Stimulated activated CD4-positive, alpha-beta T cell treated with anti-CD3 and anti-CD28 coated beads, Interleukin-1b, Interleukin-23, amount 100 ng/mL, for 1 hour (primary cell): ENCODE data around the gene MGLL.

Source experiments
- DNase-seq, 2 donors: peaks; one replicate each; pipeline ENCODE4 v3.0.0-alpha.2; 2020; ENCODE audit warnings: low read depth in 2 of 2

The MGLL gene

DNA sequence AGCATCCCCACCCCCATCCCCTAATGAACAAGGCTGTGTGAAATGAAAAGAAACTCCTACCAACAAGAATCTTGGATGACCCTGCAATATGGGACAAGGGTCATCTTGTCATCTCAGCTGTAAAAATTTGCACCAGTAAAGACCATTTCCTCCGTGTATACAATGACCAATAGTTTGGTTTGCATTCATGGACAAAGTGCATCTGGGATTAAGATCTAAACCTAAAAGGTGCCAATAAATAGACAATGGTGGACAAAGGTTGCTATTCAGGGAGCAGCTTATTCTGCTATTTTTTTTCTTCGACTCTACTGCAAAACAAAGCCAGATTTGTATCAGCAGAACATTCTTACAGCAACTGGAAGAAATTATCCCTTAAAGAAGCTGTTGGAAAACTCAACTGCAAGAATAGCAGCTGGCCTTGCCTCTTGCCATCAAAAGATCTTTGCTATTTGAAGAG is 8.0 kb downstream of the MGLL start:
- DNase-seq: no peak

DNA sequence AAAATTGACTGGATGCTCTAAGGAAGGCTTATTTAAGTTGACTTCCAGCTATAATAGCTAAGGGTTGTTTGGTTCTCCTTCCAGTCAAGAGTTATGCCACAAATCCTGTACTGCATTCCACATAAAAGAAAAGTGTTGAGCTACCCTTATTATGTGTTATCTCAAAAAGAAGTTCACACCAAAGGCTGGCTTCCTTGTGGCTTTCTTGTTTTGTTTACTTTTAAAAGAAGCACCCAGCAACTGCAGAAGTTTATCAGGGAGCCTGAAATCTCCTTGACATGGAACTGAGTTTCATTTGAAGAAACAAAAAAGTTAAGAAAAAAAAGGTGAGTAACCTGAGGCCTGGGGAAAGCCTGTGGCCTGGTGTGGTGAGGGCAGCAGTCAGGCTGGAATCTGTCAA is 10.2 kb downstream of the MGLL start:
- DNase-seq: no peak

DNA sequence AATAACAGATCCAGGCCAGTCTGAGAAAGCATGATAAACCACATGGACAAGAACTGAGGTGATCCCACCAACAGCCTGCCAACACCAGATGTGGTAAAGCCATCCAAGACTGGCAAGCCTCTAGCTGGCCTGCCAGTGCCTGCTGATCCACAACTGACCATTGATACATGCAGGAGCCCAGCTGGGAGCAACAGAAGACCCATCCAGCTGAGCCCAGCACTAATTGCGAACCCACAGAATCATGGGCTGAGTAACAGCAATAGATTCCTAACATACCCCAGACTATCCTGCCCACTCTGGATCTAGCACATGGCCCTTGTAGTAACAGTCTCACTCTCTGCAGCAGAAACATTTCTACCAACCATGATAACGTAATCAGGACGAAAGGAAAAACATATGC is 10.6 kb downstream of the MGLL start:
- no peak for DNase-seq

DNA sequence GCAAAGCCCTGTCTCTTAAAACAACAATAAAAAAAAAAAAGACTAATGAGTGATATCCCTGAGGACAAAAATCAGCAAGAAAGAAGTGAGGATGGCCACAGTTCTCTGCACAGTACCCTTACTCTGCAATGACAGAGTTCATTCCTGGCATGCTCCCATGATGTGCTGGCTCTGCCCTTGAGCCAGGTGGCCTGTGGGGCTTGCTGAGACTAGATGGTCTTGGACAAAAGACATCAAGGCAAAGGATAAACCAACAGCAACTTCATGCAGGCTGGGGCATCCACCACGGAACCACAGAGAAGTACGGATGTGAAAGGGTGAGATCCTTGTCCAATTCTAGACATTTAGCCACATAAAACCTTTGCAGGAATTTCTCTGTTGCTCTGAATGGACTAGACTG is 12.7 kb downstream of the MGLL start:
- DNase-seq: no peak

DNA sequence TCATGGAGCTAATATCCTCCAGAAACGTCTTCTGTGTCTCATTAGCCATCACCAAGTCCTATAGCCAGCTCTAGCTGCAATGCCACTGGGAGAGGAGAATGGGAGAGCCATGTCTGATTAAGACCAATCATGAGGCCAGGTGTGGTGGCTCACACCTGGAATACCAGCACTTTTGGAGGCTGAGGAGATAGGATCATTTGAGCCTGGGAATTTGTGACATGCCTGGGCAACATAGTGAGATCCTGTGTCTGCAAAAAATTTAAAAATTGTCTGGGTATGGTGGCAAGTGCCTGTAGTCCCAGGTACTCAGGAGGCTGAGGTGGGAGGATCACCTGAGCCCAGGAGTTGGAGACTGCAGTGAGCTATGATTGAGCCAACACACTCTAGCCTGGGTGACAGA is 13.1 kb downstream of the MGLL start:
- no peak for DNase-seq

DNA sequence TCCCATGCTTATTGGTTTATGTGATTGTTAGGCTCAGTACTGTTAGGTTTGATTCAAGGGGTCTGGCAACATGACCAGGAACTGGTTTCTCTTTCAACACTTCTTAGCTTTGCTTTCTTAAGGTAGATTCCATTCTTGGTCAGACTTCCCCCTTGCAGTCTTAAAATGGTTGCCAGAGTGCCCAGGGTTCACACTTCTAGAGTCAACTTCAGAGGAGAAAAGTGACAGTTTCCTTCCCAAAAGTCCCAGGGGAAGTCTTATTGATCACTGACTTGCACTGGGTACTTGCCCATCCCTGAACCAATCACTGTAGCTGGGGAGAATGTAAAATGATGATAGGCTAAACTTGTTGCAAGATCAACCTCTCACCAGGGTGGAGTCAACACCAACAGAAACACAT is 14.1 kb downstream of the MGLL start:
- no peak for DNase-seq

DNA sequence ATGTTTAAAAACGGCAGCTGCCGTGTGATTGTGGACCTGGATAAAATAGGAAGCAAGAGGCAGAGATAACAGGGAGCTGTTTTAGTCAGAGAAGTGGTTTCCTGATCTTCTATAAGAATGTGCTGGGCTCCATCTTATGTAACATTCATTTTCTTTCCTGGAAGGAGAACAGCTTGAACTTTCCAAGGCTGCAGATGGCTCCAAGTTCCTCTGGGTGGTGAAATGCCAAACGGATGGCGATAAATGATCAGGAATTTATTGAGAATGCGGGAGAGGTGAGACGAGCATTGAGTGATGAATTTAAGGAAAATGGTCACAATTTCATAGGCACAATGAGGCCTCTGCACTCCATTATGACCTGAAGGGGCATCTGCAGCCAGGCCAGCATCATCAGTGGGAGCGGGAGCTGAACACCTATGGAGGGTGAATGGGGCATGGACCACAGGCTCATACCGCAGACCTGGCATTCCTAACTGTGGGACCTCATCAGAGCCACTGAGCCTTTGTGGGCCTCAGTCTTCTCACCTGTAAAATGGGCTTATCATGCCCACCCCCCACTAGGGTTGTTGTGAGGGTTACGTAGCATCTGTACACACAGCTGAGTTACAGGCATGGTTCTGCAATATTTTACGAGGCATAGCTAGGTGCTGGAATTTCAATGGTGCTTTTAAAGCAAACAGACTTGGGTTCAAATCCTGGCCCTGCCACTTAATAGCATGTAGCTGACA is 17.1 kb downstream of the MGLL start:
- no peak for DNase-seq

DNA sequence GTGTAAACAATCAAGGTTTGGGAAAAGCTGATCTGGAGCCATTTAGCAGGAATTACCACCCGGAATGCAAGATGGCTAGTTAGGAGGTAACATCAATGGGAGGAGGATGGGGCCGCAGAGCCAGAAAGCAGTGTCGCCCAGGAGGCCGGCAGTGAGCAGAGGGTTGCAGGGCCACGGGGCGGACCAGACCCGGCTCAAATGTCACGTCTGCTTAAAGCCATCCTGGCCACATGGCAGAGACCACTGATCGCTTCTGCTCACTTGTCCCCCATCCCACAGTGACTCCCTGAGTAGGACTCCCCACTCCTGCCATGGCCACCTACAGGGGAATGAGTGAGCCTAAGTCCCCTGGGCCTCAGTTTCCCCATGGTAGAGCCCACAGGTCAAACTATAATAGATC is 18.2 kb downstream of the MGLL start:
- DNase-seq: no peak

DNA sequence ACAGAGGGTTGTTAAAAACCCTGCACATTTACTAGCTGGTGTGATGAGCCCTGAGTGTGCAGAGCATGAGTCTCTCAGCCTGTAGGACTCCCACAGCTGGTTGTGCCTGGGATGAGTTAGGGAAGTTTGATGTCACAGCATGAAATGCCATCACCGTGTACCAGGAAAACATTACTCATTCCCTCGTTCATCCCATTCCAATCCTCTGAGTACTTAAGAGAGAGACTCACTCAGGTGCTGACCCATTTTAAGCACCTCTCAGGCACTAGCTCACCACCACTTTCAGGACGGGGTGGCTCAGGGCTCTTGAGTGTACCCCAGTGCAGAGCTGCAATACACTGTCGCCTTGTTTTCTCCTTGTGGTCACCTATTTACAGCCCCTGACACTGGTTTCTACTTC is 18.7 kb downstream of the MGLL start:
- no peak for DNase-seq

DNA sequence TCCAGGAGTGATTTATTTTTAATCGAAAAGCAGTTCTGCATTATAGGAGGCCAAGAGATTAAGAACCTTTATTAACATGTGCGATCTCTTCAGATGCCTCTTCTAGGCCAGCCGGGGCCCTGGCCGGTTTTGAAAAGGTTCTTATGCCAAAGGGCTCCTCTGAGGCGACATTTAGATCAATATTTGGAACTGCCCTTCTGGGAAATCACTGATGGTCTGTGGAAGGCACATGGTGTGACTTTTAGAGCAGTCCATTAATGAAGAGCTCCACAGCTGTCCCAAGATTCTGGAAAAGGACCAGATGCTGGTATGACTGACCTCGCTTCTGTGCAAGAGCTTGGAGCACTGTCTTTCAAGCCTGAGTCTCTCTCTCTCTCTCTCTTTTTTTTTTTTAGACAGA is 19.7 kb downstream of the MGLL start:
- DNase-seq: no peak

DNA sequence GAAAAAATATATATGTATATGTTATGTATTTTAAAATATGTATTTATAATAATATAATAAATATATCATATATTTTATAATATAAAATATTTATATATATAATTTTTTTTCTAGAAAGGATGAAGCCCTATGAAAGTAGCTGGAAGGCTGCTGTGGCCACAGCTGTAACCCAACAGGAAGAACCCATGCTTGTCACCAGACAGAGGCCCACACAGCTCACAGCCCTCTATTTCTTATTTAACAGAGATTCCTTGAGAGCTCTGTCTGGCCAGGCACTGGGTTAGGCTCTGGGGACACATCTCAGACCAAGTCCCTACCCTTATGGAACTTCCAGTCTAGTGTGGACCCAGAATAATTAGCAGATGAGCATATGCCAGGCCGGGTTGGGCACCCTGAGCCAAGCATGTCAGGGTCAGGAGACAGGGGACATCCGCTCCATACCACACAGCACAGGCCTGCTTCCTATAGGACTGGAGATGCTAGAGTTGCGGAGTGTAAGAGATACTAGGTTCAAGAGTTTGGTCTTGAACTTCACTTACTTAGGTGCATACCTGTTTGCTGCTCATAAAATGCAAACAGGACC is 20.5 kb downstream of the MGLL start:
- no peak for DNase-seq

DNA sequence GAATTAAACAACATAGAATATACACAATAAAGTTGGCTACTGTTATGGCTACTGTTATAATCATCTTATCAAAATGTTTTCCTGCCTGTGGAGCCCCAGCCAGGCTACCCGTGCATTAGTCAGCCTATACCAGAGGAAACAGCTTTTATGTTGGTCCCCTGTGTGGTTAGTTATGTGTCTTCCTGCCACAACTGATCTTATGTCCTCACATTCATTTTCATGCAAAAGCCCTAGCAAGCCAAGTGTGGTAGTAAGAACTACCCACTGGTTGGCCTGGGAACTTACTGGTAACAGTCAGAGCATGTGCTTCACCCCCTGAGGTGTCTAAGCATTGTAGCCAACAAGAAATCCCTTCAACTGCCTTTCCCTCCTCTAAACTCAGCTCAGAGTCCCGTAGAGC is 21.8 kb downstream of the MGLL start:
- DNase-seq: no peak

DNA sequence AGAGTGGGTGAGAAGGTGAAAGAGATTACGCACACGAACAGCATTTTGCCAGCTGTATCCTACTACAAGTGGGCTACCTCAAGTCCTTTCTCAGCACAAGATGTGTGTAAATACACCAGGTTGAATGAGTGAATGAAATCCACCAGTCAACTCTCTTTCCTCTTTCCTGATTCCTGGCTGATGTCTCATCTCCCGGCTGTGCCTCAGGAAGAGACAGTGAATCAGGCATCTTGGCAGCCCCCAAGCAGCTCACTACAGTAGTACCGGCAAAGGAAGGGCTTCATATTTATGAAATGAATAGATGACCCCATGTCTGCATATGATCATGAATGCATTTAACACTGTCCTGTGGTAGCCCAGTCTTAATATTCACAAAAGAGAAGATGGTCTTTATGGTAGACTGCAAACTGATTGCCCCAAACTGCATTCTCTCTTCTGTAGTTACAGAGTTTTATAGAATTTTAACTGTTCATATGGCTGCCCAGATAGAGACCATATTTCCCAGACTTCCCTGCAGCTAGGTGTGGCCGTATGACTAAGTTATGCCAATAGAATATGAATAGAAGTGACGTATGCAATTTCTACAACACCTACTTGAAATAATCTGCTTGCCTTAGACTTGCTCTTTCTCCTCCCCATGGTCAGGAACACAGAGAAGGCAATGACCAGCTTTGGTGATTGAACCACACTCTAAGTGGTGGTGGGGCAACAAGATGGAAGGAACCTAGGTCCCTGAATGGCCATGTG is 22.7 kb downstream of the MGLL start:
- DNase-seq: no peak

DNA sequence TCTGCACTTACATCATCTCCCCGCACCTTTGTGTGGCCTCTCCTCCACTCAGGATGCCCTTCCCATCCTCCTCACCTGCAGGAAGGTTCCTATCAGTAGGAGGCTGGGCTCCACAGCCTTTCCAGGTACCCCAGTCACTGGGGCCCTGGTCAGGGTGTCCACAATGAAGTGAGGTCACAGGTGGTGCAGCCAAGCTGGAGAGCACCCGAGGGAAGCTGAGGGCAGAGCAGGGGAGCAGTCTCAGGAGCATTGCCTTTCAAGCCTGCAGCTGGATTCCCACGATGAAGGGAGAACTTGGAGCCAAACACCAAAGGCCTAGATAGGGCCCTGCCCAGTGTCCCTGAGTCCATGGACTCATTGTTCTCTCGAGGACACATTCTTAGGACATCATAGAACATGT is 23.6 kb downstream of the MGLL start:
- DNase-seq: no peak

DNA sequence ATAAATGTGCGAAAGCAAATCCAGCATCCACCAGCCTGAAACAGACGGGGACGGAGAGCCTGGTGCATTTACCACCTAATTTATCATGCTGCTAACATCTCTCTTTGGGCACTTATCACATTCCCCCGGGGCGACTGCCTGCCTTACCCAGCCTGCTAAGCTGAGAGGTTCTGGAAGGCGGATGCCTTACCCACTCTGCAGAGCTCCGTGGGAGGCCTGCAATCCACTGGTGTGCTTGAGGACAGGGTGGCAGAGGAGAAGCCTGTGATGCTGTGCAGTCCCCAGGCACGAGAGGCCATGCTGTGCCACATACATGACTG is 25.5 kb downstream of the MGLL start:
- DNase-seq: no peak

DNA sequence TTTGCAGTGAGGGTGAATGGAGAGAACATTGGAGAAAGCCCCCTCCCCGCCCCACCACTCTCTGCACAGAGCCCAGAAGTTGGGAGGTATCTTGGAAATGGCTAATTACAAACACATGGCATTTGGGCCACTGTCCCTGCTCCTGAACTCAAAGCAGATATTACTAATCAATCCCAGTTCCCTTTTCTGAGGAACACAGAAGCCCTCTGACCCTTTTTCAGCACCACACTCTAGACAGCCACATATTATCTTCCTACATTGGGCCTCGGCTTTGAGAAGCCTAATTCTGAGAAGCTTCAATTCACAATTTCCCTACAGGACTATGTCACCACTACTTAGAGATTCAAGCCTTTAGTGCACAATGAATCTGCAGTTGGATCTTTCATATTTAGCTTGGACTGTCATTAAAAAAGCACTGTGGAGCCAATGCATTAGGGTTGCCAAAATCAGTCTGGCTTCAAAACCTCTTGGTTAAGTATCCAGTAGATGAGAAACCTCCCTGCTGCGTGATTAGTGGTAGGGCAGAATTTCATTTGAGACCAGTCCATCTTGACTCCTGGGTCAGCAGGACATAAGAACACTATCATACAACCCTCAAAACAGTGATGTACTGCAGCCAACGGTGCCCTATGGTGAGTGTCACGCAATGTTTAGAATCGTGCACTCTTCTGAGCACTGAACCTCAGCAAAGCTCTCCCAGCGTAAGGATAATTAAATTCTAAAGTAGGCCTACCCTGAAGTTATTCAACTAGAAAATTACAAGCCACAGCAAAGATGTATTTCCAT is 26.1 kb downstream of the MGLL start:
- no peak for DNase-seq

DNA sequence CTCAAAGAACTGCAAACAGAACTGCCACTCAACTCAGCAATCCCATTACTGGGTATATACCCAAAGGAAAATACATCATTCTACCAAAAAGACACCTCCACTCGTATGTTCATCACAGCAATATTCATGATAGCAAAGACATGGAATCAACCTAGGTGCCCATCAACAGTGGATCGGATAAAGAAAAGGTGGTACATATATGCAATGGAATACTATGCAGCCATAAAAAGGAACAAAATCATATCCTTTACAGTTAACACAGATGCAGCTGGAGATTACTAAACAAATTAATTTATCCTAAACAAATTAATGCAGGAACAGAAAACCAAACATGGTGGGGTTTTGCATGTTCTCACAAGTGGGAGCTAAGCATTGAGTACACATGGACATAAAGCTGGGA is 27.3 kb downstream of the MGLL start:
- no peak for DNase-seq

DNA sequence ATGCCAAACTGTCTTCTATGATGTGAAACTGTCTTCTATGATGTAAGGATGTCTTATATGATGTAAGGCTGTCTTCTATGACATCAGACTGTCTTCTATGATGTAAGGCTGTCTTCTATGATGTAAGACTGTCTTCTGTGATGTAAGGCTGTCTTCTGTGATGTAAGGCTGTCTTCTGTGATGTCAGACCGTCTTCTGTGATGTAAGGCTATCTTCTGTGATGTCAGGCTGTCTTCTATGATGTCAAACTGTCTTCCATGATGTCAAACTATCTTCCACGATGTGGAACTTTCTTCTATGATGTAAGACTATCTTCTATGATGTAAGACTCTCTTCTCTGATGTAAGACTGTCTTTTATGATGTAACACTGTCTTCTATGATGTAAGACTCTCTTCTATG is 27.9 kb downstream of the MGLL start:
- no peak for DNase-seq

DNA sequence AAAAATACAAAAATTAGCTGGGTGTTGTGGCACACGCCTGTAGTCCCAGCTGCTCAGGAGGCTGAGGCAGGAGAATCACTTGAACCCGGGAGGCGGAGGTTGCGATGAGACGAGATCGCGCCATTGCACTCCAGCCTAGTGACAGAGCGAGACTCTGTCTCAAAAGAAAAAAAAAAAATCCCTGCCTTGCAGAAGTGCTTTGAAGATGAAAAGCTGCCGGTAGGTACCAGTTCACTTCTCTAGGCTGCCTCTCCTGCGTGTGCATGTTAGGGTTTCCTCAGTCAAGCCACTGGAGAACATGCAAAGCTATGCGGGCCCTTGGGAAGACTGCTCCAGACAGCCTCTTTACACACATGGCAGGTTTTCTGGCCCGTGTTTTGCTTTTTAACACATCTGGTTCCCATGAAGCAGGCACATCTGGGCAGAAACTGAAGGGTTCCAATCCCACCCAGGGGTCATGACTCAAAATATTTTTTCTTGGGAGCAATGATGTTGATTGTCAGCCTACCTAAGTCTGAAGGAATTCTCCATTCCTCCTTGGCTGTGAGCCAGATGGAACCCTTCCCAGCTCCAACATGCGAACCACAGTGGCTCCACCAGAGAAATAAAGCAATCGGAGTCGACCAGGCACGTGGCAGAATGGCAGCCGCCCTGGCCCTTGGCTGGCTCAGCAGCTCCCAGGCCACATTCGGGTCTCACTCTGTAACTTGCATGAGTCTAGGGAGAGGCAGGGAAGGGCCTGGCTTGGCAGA is 29.6 kb downstream of the MGLL start:
- DNase-seq: no peak

DNA sequence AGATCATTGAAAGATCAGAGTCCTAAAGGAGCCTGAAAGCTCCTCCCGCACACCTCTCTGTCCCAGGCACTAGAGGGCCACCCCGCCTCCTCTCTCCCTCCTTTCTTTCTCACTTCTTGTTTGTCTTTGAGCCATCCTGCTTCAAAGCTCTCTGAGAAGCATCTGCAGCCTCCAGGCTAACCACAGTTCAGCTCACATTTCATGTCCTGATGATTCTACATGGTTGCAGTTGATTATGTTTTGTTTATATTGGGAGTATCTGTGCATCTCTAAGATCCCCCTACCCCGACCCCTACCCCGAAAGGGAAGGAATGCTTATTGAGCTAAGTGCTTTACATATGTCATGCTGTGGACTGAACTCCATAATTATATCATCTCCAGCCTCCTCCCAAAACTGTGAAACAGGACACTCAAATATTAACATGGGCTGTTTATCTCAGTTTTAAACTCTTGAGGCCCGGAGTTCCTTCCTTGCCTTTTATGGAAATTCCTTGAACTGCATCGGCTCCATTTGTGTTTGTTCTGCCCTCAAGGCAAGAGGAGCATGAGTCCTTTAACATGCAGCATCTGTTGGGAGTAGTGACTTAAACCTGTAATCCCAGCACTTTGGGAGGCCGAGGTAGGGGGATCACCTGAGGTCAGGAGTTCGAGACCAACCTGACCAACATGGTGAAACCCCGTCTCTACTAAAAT is 30.9 kb downstream of the MGLL start:
- DNase-seq: no peak

DNA sequence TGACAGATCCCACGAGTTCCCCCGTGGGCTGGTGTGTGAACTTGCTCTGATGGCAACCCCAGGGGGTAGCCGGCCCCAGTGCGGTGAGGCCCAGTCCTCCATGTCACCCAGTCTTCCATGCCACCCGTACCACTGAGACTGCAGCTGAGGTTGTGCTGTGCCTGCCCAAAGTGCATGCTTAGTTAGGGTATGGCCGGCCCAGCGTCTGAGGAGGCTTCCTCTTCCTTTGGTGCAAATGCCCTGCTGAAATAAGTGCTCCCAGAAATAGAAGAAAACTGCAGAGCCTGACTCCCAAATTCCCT is 31.5 kb downstream of the MGLL start:
- no peak for DNase-seq
